Measurements from ENCODE around the gene MED25.

The MED25 gene

GRCh38 chr19:49844138-49845095 lies 26.3 kb downstream of the MED25 start:
- no peak for DNase-seq (ENCODE audit: low read depth)

GRCh38 chr19:49845414-49845813 lies 27.3 kb downstream of the MED25 start:
- no peak for DNase-seq (ENCODE audit: low read depth)

DNA sequence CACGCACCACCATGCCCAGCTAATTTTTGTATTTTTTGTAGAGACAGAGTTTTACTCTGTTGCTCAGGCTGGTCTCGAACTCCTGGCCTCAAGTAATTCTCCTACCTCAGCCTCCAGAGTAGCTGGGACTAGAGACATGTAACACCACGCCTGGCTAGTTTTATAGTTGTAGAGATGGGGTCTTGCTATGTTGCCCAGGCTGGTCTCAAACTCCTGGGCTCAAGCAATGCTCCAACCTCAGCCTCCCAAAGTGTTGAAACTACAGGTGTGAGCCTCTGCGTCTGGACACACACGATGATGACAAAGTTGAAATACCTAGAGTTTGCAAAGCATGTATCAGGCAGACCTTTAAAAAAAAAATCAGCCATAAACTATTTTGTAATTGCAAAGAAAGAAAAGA lies 28.3 kb downstream of the MED25 start:
- no peak for DNase-seq (ENCODE audit: low read depth)

DNA sequence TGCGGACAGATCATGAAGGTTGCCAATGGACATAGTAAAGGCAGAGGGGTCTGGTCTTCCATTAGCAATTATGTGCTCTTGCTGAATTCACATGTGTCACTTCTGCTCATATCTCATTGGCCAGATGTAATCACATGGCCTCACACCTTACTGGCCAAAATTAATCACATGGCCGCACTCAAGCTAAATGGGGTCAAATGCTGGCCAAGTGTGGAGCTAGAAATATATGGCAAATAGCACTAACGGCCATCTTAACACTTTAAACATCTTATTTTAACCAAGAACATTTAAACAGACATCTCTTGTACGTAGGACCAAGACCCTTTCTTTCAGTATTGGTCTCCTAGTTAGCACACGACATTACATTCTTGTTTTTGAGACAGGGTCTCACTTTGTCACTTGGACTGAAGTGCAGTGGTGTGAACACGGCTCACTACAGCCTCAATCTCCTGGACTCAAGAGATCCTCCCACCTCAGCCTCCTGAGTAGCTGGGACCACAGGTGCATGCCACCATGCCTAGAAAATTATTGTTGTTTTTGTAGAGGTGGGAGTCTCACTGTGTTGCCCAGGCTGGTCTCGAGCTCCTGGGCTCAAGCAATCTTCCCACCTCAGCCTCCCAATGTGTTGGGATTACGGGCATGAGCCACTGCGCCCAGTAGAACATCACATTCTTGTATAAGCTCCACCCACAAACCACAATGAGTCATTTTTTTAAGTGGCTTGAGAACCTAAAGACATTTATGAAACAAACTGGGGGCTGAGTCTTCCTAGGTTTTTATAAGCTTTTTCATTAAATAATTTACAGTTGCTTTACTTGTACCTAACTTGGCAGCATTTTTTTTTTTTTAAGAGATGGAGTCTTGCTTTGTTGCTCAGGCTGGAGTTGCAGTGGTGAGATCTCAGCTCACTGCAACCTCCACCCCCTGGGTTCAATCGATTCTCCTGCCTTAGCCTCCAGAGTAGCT lies 29.9 kb downstream of the MED25 start:
- DNase-seq (ENCODE audit: low read depth), result peak; percentile 75

DNA sequence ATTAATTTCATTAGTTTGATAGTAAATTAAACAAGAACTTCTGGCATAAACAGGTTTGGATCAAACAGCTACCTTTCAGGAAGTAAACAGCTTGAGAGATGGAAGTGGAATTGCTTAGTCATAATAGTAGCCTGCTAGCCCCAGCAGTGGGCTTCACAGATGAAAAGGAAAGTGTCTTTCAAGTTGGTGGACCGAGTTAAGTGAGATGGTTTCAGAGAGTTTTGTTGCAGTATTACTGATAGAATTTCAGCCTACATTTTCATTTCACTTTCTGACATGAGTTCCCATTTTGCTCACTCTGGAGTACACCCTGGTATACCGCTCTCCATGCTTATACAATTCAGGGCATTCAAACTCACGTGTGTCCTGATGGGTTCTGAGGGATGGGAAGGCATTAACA lies 30.8 kb downstream of the MED25 start:
- DNase-seq (ENCODE audit: low read depth), result no peak

- no peak for DNase-seq (ENCODE audit: low read depth)
Measured at GRCh38 chr19:49849433-49850220, 31.5 kb downstream of the MED25 start.

DNA sequence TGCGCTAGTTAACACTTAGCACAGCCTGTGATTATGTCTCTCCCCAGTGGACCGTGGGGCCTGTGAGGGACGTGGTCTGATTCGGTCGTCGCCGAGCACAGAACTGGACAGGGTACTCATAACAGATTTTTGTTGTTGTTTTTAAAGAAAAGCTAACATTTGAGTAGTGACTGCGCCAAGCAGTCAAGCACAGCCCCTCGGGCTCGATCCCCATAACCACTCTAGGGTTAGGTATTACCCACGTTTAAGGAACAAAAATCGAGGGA lies 32.1 kb downstream of the MED25 start:
- no peak for DNase-seq (ENCODE audit: low read depth)

DNA sequence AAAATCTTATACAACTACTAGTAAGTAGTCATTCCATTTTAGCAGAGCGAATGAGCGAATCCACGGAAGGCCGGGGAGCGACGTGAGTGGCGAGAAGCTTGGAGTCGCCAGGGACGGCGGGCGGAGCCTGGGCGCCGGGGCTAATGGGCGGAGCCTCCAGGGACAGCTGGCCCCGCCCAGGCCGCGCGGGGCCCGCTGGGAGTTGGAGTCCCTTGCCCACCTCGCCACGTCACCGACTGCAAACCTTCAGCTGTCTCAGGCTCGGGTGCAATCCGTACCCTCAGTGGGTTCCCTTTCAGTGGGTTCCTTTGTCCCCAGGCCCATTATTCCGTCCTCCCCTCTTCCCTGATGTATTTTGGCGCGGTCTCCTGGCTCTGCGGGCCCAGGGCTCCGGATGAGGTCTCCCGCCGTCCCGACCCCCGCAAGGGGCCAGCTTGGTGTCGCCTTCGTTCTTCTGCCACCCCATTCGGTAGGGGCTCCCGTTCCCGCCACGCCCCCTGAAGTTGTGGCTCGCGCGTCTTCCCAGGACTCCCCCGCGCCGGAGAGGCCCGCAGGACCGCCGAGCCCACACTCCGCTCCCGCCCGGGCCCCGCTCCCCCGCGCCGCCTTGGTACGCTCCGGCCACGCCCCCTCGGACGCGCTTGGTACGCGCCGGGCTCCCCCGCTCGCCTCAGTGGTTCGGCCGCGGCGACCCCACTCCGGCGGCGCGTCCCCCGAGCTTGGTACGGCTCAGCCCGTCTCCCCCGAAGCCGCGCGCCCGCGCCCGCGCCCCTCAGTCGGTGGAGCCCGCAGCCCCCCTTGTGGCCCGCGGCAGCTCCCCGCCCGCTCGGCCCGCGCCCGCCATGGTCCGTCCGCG lies 32.6 kb downstream of the MED25 start, which contains the start of gene PTOV1:
TSS of gene PTOV1 (plus strand) at position 673 of the 856 bp plus-strand sequence.
- peak; percentile 47 for DNase-seq (ENCODE audit: low read depth)

- no peak for DNase-seq (ENCODE audit: low read depth)
Measured at GRCh38 chr19:49851456-49852259, 33.6 kb downstream of the MED25 start.

DNA sequence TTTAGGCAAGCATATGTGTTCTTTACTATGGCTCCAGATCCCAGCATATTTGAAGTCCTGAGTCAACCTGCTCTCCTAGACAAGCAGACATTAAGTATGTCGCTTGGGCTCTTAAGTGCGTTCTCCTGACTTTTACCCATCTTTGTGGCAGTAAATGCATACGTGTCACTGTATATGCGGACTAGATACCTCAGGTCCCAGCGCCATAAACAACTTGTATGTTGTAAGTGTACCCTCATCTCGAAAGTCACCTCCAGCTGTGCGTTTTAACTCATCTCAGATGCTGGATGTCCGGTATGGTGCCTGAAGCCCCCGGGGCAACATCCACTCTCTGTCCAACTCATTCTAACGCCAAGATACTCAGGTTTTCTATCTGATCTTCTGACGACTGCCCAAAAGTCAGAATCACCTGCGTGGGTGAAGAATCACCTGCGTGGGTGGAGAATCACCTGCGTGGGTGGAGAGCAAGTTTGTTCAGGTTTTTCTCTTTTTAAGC lies 34.6 kb downstream of the MED25 start:
- no peak for DNase-seq (ENCODE audit: low read depth)

- no peak for DNase-seq (ENCODE audit: low read depth)
Measured at GRCh38 chr19:49853852-49854377, 35.8 kb downstream of the MED25 start.

DNA sequence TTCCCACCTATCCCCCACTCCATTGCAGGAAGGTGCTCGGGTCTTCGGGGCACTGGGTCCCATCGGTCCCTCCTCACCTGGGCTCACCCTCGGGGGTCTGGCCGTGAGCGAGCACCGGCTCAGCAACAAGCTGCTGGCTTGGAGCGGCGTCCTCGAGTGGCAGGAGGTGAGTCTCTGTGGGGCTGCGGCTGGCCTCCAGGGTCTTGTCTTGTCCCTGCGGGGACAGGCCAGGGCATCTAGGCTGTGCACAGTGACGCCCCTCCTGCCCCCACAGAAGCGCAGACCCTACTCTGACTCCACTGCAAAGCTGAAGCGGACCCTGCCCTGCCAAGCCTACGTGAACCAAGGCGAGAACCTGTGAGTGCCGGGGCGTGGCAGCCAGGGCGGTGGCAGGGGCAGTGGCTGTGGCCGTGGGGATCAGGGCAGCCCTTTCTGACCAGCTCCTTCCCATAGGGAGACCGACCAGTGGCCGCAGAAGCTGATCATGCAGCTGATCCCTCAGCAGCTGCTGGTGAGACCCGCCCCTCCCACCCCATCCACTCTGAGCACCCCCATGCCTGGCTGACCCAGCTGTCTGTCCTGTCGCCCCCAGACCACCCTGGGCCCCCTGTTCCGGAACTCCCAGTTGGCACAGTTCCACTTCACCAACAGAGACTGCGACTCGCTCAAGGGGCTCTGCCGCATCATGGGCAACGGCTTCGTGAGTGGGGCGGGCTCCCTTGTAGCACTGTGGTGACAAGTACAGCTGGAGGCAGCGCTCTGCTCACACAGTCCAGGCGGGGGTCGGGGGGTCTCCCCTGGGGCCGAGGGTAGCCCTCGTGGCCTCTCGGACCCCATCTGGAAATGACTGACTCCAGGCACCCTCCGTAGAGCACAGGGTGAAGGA lies 36.5 kb downstream of the MED25 start:
- no peak for DNase-seq (ENCODE audit: low read depth)

GRCh38 chr19:49855277-49855675 lies 37.2 kb downstream of the MED25 start:
- DNase-seq (ENCODE audit: low read depth), result no peak

- no peak for DNase-seq (ENCODE audit: low read depth)
Measured at GRCh38 chr19:49855676-49856573, 37.8 kb downstream of the MED25 start.

GRCh38 chr19:49856574-49857021 lies 38.5 kb downstream of the MED25 start:
- DNase-seq (ENCODE audit: low read depth), result no peak

DNA sequence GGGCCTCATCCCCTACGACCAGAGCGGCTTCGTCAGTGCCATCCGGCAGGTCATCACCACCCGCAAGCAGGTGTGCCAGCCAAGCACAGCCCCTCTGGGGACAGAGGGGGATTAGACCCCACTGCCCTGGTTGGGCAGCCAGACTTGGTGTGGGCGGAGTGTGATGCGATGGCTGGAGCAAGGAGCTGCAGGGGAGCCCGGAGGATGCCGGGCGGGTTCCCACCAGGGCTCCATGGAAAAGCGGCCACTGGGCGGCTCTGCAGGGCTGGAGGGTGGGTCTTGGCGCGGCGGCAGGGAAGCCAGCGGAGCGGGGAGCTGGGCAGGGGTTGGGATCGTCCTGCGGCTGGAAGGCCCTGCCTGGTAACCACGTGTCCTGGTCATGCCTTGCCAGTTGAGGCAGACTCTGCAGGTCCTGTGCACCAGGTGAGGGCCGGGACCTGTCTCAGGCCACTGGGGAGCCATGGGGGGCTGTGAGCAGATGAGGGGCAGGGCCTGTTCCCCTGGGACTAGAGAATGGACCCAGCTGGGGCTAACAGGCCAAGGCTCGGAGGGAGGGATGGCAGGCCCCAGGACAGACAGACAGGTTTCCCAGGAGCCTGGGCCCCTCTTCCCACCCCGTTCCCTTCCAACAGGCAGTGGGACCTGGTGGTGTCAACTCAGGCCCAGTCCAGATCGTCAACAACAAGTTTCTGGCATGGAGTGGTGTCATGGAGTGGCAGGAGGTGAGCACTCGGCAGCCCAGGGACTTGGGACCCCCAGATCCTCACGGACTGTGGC lies 39.2 kb downstream of the MED25 start:
- DNase-seq (ENCODE audit: low read depth), result no peak

DNA sequence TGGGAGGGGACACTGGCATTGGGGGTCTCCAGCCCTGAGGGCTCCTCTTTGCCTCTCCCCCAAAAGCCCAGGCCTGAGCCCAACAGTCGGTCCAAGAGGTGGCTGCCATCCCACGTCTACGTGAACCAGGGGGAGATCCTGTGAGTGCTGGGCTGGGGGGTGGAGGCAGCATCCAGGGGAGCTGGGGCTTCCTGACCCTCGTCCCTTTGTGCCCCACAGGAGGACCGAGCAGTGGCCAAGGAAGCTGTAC lies 39.7 kb downstream of the MED25 start:
- no peak for DNase-seq (ENCODE audit: low read depth)

Measured in HS-5 (cell line).